ENCODE data around the gene IL17RA. TPM values are rescaled to one million over a fixed set of nuclear protein-coding genes. Genes with fewer than 3 reads are reported as not detected.
"Not testable (repeated sequence)": the region's sequence is repeated elsewhere in the genome, so short reads cannot be mapped to it uniquely, and the experiment has no call there.

The IL17RA gene
- total RNA-seq, 4 donors from 2014 or later, result 23.7 to 48.4 (median 31.0) TPM

- no peak for TF ChIP-seq CTCF (IDR thresholded peaks at IDR 0.05)
- DNase-seq (ENCODE audit: low spot score) (no peak), ATAC-seq (ENCODE audit: low FRiP score) (no peak)
Measured at GRCh38 chr22:17143101-17143500, 58.3 kb downstream of the IL17RA start.

GRCh38 chr22:17143826-17144225 lies 59.0 kb downstream of the IL17RA start:
- DNase-seq (ENCODE audit: low spot score), result no peak
- no peak for ATAC-seq (ENCODE audit: low FRiP score)

GRCh38 chr22:17145021-17145680 lies 60.4 kb downstream of the IL17RA start:
- no peak for DNase-seq (ENCODE audit: low spot score)
- no peak for TF ChIP-seq CTCF (IDR thresholded peaks at IDR 0.05)
- no peak for ATAC-seq (ENCODE audit: low FRiP score)

More at GRCh38 chr22:17143826-17144225, 59.0 kb downstream of the IL17RA start:
- TF ChIP-seq CTCF (IDR thresholded peaks at IDR 0.05), result no peak

GRCh38 chr22:17147458-17147857 lies 62.7 kb downstream of the IL17RA start:
- not testable (repeated sequence) for DNase-seq (ENCODE audit: low spot score); ATAC-seq (ENCODE audit: low FRiP score)

GRCh38 chr22:17149076-17149815 lies 64.4 kb downstream of the IL17RA start:
- no peak for ATAC-seq (ENCODE audit: low FRiP score)
- TF ChIP-seq CTCF (IDR thresholded peaks at IDR 0.05), result no peak
- no peak for DNase-seq (ENCODE audit: low spot score)

GRCh38 chr22:17152340-17152739 lies 67.5 kb downstream of the IL17RA start:
- no peak for TF ChIP-seq CTCF (IDR thresholded peaks at IDR 0.05)
- no peak for DNase-seq (ENCODE audit: low spot score)
- ATAC-seq (ENCODE audit: low FRiP score), result no peak

GRCh38 chr22:17152971-17153370 lies 68.2 kb downstream of the IL17RA start:
- DNase-seq (ENCODE audit: low spot score) (no peak), ATAC-seq (ENCODE audit: low FRiP score) (no peak)
- no peak for TF ChIP-seq CTCF (IDR thresholded peaks at IDR 0.05)
